Immature natural killer cell (primary cell): Measurements from ENCODE around the gene SH3PXD2A. TPM values are rescaled to one million over a fixed set of nuclear protein-coding genes. Genes with fewer than 3 reads are reported as not detected.
"Not testable (repeated sequence)": the region's sequence is repeated elsewhere in the genome, so short reads cannot be mapped to it uniquely, and the experiment has no call there.

Experiments
- DNase-seq, 3 donors: peaks; one replicate each; pipeline ENCODE4 v3.0.0; 2022; ENCODE audit warnings: mixed read lengths in 1 of 3
- H3K27ac Mint-ChIP-seq, 6 donors: one replicate each; pipeline ENCODE4 v1.8.0; 2020; ENCODE audit warnings: mixed read lengths in 6 of 6, mild to moderate bottlenecking in 5 of 6, inconsistent platforms in 4 of 6, moderate library complexity in 3 of 6
- H3K27me3 Mint-ChIP-seq, 3 donors: one replicate each; pipeline ENCODE4 v1.8.0; 2020 to 2021; ENCODE audit warnings: low read depth in 3 of 3, mild to moderate bottlenecking in 3 of 3, mixed read lengths in 3 of 3, moderate library complexity in 3 of 3, inconsistent platforms in 1 of 3
- H3K36me3 Mint-ChIP-seq, 3 donors: one replicate each; pipeline ENCODE4 v1.8.0; 2020; ENCODE audit warnings: mixed read lengths in 3 of 3, inconsistent platforms in 2 of 3, mild to moderate bottlenecking in 2 of 3
- H3K4me1 Mint-ChIP-seq, 2 donors: one replicate each; pipeline ENCODE4 v1.8.0; 2020; ENCODE audit warnings: inconsistent platforms in 2 of 2, mild to moderate bottlenecking in 2 of 2, mixed read lengths in 2 of 2, moderate library complexity in 1 of 2
- H3K4me3 Mint-ChIP-seq, 5 donors: one replicate each; pipeline ENCODE4 v1.8.0; 2020; ENCODE audit warnings: mild to moderate bottlenecking in 5 of 5, mixed read lengths in 5 of 5, inconsistent platforms in 3 of 5, moderate library complexity in 3 of 5
- H3K9me3 Mint-ChIP-seq, 6 donors: one replicate each; pipeline ENCODE4 v1.8.0; 2020; ENCODE audit warnings: mild to moderate bottlenecking in 6 of 6, mixed read lengths in 6 of 6, inconsistent platforms in 4 of 6, moderate library complexity in 3 of 6
- polyA plus RNA-seq, 3 donors: library from polyadenylated mRNA; unstranded; fragments of 300-500 nt; fragmentation: Illumina TruSeq; gene quantifications; one replicate each; pipeline ENCODE4 v1.2.3, GENCODE V29; 2021

Gene SH3PXD2A
- polyA plus RNA-seq, 3 donors from 2014 or later, result 0.07 to 0.43 TPM; not detected in 1

DNA sequence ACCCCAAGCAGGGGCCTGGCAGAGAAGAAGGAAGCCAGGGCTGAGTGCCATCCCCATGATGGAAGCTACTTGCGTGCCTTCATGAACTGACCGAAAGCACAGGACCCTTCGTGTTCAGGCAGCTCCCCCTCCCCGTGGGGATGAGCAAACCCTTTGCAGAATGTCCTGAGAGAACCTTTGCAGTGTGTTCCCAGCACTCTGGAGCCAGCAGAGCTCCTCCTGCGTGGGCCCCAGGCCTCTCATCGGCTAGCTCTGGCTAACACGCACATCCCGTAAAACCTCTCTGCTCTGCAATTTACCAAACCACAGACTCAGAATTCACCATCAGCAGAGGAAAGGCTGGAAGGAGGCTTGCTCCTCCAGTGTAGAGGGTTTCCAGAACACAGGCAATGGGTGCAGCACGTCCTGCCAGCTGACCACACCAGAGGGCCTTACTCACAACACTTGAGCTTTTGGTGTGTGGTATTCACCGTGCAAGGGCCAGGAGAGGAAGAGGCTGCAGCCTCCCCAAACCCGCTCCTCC is 3.1 kb downstream of the SH3PXD2A start:
- peaks cover 13 to 18% of the 10 kb centered on the region in 2 donors for H3K4me1 Mint-ChIP-seq
- no peak overlapping the region for H3K4me3 Mint-ChIP-seq
- DNase-seq, result no peak
- no peak overlapping the region for H3K27ac Mint-ChIP-seq
- peaks cover 0 to 2% (median 0%) of the 10 kb centered on the region in 6 donors for H3K9me3 Mint-ChIP-seq
- peaks cover 0 to 11% (median 9%) of the 10 kb centered on the region in 3 donors for H3K36me3 Mint-ChIP-seq
- H3K27me3 Mint-ChIP-seq, result peaks cover 6 to 27% (median 16%) of the 10 kb centered on the region in 3 donors

DNA sequence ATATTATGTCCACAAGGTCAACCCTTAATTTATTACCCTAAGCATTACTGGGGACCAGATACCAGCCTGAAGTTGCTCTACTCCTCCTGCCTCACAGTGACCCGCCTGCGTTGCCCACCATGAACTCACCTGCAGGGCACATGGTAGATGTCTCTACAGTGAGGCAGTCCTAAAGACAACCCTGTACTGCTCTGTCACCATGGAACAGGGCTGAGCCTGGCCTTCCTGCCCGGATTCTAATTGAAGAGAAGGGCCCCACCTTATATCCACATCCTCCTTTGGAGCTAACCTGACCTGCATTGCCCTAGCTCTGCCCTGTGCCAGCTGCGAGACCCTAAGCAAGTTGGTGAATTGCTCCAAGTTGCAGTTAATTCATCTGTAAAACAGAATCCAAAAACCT is 4.1 kb downstream of the SH3PXD2A start:
- peaks cover 6 to 21% (median 11%) of the 10 kb centered on the region in 3 donors for H3K27me3 Mint-ChIP-seq
- peaks cover 0 to 2% (median 0%) of the 10 kb centered on the region in 6 donors for H3K9me3 Mint-ChIP-seq

DNA sequence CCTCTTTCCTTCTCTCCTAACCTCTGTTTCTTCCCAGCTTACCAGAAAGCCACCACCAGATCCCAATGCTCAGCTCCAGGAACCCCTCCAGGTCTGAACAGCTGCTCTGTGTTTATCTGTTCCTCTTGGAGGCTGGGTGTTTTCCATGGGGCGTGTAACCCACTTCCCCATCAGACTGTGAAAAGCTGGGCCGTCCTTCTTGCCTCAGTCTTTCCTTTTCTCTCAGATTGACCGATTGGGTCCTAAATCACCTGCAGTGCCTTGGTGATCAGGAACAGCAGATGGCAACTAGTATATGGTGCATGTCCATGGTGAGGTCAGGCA is 4.8 kb downstream of the SH3PXD2A start:
- Mint-ChIP-seq H3K4me3 (no peak overlapping the region), H3K36me3 (peaks cover 0 to 4% (median 0%) of the 10 kb centered on the region in 3 donors), H3K27me3 (peaks cover 6 to 16% (median 11%) of the 10 kb centered on the region in 3 donors), H3K9me3 (peaks cover 0 to 2% (median 0%) of the 10 kb centered on the region in 6 donors), H3K4me1 (peaks cover 21 to 24% of the 10 kb centered on the region in 2 donors), H3K27ac (no peak overlapping the region)
- no peak for DNase-seq

More for the DNA sequence above, 4.1 kb downstream of the SH3PXD2A start:
- DNase-seq, result no peak
- no peak overlapping the region for H3K27ac Mint-ChIP-seq
- H3K4me1 Mint-ChIP-seq, result peaks cover 17 to 21% of the 10 kb centered on the region in 2 donors
- no peak overlapping the region for H3K4me3 Mint-ChIP-seq
- peaks cover 0 to 4% (median 0%) of the 10 kb centered on the region in 3 donors for H3K36me3 Mint-ChIP-seq

DNA sequence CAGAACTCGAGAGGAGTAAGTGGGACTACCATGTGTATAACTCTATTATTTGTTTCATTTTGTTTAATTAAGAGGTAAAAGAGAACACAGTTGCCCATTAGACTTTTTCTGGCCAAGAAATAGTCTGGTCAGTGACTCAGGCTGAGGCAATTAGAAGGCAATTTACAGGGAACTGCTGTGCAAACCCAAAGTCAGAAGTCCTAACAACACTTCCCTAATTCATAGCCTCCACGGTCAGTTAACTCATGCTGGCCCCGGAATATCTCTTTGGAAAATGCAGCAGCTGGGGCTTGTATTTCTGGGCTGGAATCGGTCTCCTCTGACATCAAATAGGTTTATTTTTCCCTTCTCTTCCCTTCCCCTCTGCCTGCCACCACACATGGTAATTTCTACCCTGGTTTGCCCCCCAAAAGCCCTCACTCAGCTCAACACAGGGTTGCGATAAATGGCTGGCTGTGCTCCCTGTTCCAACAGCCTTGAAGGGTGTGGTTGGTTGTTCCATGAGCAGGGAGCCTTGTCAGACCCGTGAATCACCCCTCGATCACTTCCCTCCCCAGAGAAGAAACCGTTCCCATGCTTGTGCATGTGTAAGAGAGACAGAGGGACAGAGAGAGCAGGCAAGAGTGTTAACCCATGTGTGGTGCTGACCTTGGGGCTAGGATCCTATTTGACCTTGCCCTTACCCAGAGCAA is 5.3 kb downstream of the SH3PXD2A start:
- H3K4me3 Mint-ChIP-seq, result no peak overlapping the region
- no peak for DNase-seq
- H3K36me3 Mint-ChIP-seq, result peaks cover 0 to 4% (median 0%) of the 10 kb centered on the region in 3 donors
- peaks cover 23 to 28% of the 10 kb centered on the region in 2 donors for H3K4me1 Mint-ChIP-seq
- H3K27ac Mint-ChIP-seq, result no peak overlapping the region
- H3K27me3 Mint-ChIP-seq, result peaks cover 6 to 16% (median 11%) of the 10 kb centered on the region in 3 donors
- peaks cover 0 to 2% (median 0%) of the 10 kb centered on the region in 6 donors for H3K9me3 Mint-ChIP-seq

DNA sequence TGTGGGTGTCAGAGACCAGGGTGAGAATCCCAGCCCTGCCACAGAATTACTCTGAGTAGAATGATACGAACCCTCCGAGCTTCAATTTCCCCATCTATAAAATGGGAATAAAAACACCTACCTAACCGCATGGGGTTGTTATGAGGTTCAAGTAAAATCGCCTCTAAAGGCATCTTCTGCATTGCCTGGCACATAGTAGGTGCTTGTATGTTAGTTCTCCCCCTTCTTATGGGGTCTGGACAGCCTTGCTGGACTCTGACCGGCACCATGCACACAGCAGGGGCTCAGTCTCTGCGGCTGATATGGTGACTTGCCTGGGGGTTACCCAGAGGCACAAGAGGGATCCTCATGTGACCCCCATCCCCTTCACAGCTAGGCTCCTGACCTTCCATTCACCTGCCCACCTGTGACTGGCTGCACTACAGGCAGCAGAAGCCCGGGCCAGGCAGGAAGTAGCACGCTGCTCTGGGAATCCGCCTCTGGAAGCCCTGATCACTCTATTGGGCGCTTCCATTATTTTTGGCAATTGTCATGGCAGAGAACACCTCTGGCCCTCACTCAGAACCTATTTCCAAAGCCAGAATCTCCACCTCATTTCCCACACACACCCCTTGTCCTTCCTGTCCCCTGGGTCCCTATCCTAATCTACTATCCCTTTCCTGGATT is 6.0 kb downstream of the SH3PXD2A start:
- peaks cover 0 to 4% (median 0%) of the 10 kb centered on the region in 3 donors for H3K36me3 Mint-ChIP-seq
- H3K4me3 Mint-ChIP-seq, result no peak overlapping the region
- peaks cover 18 to 21% of the 10 kb centered on the region in 2 donors for H3K4me1 Mint-ChIP-seq
- DNase-seq, result no peak
- H3K27me3 Mint-ChIP-seq, result peaks cover 4 to 11% (median 8%) of the 10 kb centered on the region in 3 donors
- no peaks in the 10 kb centered on the region for H3K9me3 Mint-ChIP-seq
- H3K27ac Mint-ChIP-seq, result no peak overlapping the region

DNA sequence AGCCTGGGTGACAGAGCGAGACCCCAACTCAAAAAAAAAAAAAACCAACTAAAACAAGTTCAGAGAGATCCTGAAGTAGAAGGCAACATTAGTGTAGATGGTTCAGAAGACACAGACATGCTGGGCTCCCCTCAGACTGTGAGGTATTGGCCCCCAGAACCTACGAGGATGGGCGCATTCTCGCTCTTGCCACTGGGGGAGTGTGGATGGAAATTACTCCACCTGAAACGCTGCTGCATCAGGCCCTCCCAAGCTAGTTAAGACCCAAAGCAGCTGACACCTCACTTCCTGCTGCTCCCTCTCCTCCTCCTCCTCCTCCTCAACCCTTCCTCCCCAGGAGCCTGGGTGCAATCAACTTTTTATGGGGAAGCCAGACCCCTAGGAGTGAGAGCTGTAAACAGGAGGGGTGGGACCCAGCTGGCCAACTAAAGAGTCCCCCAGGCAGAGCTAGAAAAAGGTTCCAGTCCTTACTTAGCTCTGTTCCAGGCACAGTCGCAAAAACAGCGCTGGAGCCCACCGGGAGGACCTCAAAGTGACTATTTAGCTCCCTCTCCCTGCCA is 7.4 kb downstream of the SH3PXD2A start:
- H3K9me3 Mint-ChIP-seq, result no peaks in the 10 kb centered on the region
- H3K36me3 Mint-ChIP-seq, result peaks cover 0 to 2% (median 0%) of the 10 kb centered on the region in 3 donors
- H3K4me3 Mint-ChIP-seq, result no peak overlapping the region
- H3K4me1 Mint-ChIP-seq, result peaks cover 15 to 16% of the 10 kb centered on the region in 2 donors
- H3K27ac Mint-ChIP-seq, result no peak overlapping the region
- no peak for DNase-seq
- H3K27me3 Mint-ChIP-seq, result peaks cover 0 to 4% (median 1%) of the 10 kb centered on the region in 3 donors

DNA sequence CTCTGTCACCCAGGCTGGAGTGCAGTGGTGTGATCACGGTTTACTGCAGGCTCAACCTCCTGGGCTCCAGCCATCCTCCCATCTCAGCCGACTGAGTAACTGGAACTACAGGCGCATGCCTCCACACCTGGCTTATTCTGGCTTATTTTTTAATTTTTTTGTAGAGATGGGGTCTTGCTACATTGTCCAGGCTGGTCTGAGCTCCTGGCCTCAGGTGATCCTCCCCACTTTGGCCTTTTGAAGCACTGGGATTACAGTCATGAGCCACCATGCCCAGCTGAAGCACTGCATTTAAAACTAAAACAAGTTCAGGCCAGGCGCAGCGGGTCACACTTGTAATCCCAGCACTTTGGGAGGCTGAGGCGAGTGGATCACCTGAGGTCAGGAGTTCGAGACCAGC is 8.0 kb downstream of the SH3PXD2A start:
- no peak overlapping the region for H3K27ac Mint-ChIP-seq
- DNase-seq, result no peak
- no peaks in the 10 kb centered on the region for H3K36me3 Mint-ChIP-seq
- no peak overlapping the region for H3K4me3 Mint-ChIP-seq
- peaks cover 15 to 16% of the 10 kb centered on the region in 2 donors for H3K4me1 Mint-ChIP-seq
- peaks cover 0 to 2% (median 1%) of the 10 kb centered on the region in 3 donors for H3K27me3 Mint-ChIP-seq
- no peaks in the 10 kb centered on the region for H3K9me3 Mint-ChIP-seq

DNA sequence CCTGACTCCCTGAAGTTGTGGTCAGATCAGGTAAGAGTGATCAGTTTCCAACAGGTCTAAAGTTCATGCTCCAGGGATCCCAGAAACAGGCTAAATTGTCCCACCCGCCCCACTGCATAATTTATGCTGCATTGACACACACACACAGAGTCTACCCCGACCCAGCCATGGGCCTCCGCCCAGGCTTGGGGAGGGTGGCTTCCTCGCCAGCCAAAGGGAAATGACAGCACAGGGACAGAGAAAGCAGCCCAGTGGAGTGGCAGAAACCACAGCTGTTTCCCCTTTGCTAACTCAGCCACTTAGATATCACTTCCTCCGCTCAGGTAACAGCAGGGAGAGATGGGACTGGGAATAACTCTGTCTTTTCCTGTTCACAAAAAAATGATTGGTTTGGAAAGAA is 9.4 kb downstream of the SH3PXD2A start:
- peak overlapping the region in 1 of 5 donors; percentile 37 for H3K4me3 Mint-ChIP-seq
- no peaks in the 10 kb centered on the region for H3K9me3 Mint-ChIP-seq
- peaks cover 15 to 16% of the 10 kb centered on the region in 2 donors for H3K4me1 Mint-ChIP-seq
- no peaks in the 10 kb centered on the region for H3K36me3 Mint-ChIP-seq
- H3K27me3 Mint-ChIP-seq, result peaks cover 0 to 2% (median 1%) of the 10 kb centered on the region in 3 donors
- DNase-seq, result no peak
- H3K27ac Mint-ChIP-seq, result peak overlapping the region in 1 of 6 donors; percentile 5

DNA sequence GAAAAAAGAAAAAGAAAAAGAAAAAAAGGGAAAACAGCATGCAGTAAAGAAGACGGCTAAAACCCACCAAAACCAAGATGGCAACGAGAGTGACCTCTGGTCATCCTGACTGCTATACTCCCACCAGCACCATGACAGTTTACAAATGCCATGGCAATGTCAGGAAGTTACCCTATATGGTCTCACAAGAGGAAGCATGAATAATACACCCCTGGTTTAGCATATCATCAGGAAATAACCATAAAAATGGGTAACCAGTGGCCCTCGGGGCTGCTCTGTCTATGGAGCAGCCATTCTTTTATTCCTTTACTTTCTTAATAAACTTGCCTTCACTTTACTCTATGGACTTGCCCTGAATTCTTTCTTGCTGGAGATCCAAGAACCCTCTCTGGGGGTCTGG is 10.0 kb downstream of the SH3PXD2A start:
- DNase-seq, H3K4me3 Mint-ChIP-seq, H3K36me3 Mint-ChIP-seq, H3K9me3 Mint-ChIP-seq, H3K27me3 Mint-ChIP-seq: not testable (repeated sequence)
- peak overlapping the region in 1 of 6 donors; percentile 5 for H3K27ac Mint-ChIP-seq
- H3K4me1 Mint-ChIP-seq, result peaks cover 15 to 16% of the 10 kb centered on the region in 2 donors

DNA sequence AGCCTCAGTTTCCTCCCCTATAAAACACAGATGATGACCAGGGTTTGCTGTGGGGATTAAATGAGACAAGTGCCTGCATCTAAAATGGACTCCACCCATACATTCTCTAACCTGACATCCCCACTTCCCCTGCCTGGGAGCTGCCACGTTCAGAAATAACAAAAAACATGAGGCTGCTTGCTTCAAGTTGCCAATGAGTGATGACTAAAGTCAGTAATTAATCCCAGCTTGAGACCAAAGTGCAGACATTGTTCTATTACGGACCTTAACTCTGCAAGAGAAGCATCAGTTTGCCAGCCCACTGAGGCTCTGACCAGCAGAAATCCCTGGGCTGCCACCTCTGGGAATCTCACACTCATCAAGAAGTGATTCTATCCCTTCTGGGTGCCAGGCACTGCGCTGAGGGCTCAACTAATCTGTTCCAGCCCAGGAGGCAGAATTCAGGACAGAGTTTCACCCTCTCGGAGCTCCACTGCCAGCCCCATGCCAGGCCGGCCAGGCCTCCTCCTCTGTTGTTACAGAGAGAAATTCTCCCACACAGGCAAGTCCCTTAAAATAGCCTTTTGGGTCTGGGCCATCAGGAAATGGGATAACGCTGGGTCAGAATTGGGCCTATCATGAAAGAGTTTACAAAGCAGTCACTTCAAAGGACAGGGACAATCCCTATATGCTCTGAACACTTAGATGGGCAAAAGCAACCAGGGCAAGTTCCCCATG is 11.4 kb downstream of the SH3PXD2A start:
- peak overlapping the region in 1 of 6 donors; percentile 10 for H3K27ac Mint-ChIP-seq
- peaks cover 0 to 3% (median 0%) of the 10 kb centered on the region in 3 donors for H3K27me3 Mint-ChIP-seq
- H3K4me3 Mint-ChIP-seq, result no peak overlapping the region
- H3K4me1 Mint-ChIP-seq, result peaks cover 15 to 16% of the 10 kb centered on the region in 2 donors
- no peaks in the 10 kb centered on the region for H3K36me3 Mint-ChIP-seq
- DNase-seq, result no peak
- no peaks in the 10 kb centered on the region for H3K9me3 Mint-ChIP-seq

DNA sequence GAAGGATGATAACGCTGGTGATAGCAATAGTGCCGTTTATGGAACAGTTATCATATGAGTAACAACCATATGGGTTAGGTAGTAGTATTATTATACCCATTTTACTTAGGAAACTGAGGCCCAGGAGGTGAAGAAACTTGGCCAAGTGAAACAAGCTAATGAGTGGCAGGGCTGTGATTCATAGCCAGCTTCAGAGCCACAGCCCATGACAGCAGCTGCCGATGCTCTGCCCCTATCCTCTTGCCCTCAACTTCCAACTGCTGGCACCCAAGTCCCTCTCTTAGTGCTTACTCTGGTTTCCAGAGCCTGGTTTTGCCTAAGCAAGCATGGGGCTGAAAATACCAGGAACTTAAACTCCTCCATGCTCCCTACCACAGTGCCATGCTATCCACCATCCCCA is 12.3 kb downstream of the SH3PXD2A start:
- DNase-seq, result no peak
- no peaks in the 10 kb centered on the region for H3K9me3 Mint-ChIP-seq
- H3K4me1 Mint-ChIP-seq, result peaks cover 15 to 16% of the 10 kb centered on the region in 2 donors
- H3K27ac Mint-ChIP-seq, result no peak overlapping the region
- no peak overlapping the region for H3K4me3 Mint-ChIP-seq
- H3K36me3 Mint-ChIP-seq, result no peaks in the 10 kb centered on the region
- peaks cover 0 to 2% (median 0%) of the 10 kb centered on the region in 3 donors for H3K27me3 Mint-ChIP-seq

DNA sequence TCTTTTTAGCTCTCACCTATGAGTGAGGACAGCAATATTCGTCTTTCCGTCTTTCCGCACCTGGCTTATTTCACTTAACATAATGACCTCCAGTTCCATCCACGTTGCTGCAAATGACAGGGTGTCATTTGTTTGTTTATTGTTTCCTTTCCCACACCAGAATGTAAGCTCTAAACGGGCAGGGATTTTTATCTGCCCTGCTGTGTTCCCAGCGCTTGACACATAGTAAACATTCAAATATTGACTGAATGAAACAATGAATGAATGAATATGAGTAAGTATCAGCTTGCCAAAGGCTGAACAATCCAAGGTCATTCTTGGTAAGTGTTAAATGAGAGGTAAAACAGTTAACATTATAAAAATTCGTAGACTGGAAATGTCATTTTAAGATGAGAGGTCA is 12.8 kb downstream of the SH3PXD2A start:
- Mint-ChIP-seq H3K4me1 (peaks cover 15 to 16% of the 10 kb centered on the region in 2 donors), H3K27ac (no peak overlapping the region), H3K36me3 (no peaks in the 10 kb centered on the region), H3K9me3 (no peaks in the 10 kb centered on the region), H3K4me3 (no peak overlapping the region), H3K27me3 (peaks cover 0 to 2% (median 0%) of the 10 kb centered on the region in 3 donors)
- DNase-seq, result no peak

DNA sequence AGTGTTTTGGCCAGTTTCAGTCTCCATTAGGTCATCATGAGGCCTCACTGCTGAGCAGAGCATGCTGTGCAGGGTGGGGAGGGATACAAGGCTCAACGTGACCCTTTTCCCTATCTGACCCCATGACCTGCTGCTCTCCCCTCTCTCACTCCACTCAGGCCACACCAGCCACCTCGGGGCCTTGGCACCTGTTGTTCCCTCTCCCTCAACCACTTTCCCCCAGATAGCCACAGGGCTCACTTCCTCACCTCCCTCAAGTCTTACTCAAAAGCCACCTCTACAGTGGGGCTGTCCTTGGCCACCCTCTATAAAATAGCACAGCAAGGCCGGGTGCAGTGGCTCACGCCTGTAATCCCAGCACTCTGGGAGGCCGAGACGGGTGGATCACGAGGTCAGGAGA is 13.9 kb downstream of the SH3PXD2A start:
- Mint-ChIP-seq H3K4me3 (no peak overlapping the region), H3K4me1 (peaks cover 12 to 14% of the 10 kb centered on the region in 2 donors)
- DNase-seq, result no peak

More for the DNA sequence above, 13.9 kb downstream of the SH3PXD2A start:
- no peaks in the 10 kb centered on the region for H3K9me3 Mint-ChIP-seq
- H3K27me3 Mint-ChIP-seq, result peaks cover 0 to 2% (median 0%) of the 10 kb centered on the region in 3 donors
- H3K27ac Mint-ChIP-seq, result no peak overlapping the region
- H3K36me3 Mint-ChIP-seq, result no peaks in the 10 kb centered on the region
